HEK293 (cell line): ENCODE measurements around the gene GPR107.

Experiments
- KLF1 ChIP-seq: fragments of 450-650 bp; formaldehyde crosslinking; IDR thresholded peaks from 2 replicates; pipeline ENCODE4 v1.5.1; 2016; ENCODE audit warnings: missing biosample characterization, missing genetic modification characterization
- ZNF544 ChIP-seq: fragments of 450-650 bp; formaldehyde crosslinking; IDR thresholded peaks from 2 replicates; pipeline ENCODE4 v1.5.0; 2017; ENCODE audit warnings: missing biosample characterization, missing genetic modification characterization

DNA sequence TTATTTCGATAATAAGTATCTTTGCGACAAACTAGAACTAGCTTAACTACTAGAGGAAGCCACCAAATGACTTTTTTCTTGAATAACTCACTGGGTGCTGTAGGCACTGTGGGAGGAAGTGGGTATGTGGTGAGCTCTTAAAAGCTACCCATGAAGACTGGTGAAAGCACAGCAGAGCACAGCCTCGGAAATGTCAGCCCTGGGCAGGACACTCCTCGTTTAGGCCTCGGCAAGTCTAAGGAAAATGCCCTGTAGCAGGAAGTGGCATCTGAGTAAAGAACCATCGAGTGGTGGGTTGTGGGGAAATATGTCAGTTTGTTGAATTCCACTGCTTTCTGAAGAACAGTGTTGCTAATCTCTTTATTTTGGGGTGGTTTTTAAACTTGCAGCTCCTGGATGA, 74.5 kb downstream of the GPR107 start:
- TF ChIP-seq KLF1 (no peak), ZNF544 (tag by site-specific recombination) (no peak)
